ENCODE data around the gene PCSK2. TPM values are rescaled to one million over a fixed set of nuclear protein-coding genes. Genes with fewer than 3 reads are reported as not detected.

The PCSK2 gene
- total RNA-seq, 4 donors from 2014 or later: 0.64 to 4.1 (median 1.4) TPM; not detected in 1

GRCh38 chr20:17437251-17437650 is 210.4 kb downstream of the PCSK2 start:
- Histone ChIP-seq H3K27me3 (peaks cover 6% of the 10 kb centered on the region), H3K4me1 (no peaks in the 10 kb centered on the region), H3K4me3 (no peak overlapping the region), H3K27ac (no peak overlapping the region), H3K9me3 (no peaks in the 10 kb centered on the region), H3K36me3 (no peaks in the 10 kb centered on the region)
- WGBS, 2 donors (ENCODE audit: low coverage in 1 of 2): 67 to 83% methylated on average over 3 to 8 of the region's 8 CpGs
- DNase-seq: no peak
- in situ Hi-C loops (cut with MboI; ENCODE audit: low pct_ligation_motif_present in 1 of 4, low pct_unique_long_range_greater_than_20kb in 1 of 4, low sequenced_read_pairs in 3 of 4) (loop anchor here in 1 of 4 donors (5.0 kb wide), 1 partner anchor 630 kb away; no protein-coding TSS in a partner anchor), intact Hi-C loops (cut with DNase I; ENCODE audit: low total_unique reads) (no loop called here)
- TF ChIP-seq CTCF (IDR thresholded peaks at IDR 0.05) (no peak), POLR2A (IDR thresholded peaks at IDR 0.05) (no peak), POLR2AphosphoS5 (IDR thresholded peaks at IDR 0.05) (no peak), EP300 (IDR thresholded peaks at IDR 0.05; ENCODE audit: low read depth) (no peak)

GRCh38 chr20:17438436-17439039 is 211.7 kb downstream of the PCSK2 start:
- TF ChIP-seq EP300 (IDR thresholded peaks at IDR 0.05; ENCODE audit: low read depth) (no peak), CTCF (IDR thresholded peaks at IDR 0.05) (no peak), POLR2AphosphoS5 (IDR thresholded peaks at IDR 0.05) (no peak), POLR2A (IDR thresholded peaks at IDR 0.05) (no peak)
- WGBS, 2 donors (ENCODE audit: low coverage in 1 of 2): 84 to 85% methylated on average over 5 to 9 of the region's 9 CpGs
- no peak overlapping the region for H3K27ac ChIP-seq
- DNase-seq: no peak
- H3K4me1 ChIP-seq: no peaks in the 10 kb centered on the region
- intact Hi-C loops (cut with DNase I; ENCODE audit: low total_unique reads): no loop called here
- H3K9me3 ChIP-seq: no peaks in the 10 kb centered on the region
- H3K36me3 ChIP-seq: no peaks in the 10 kb centered on the region
- H3K27me3 ChIP-seq: no peaks in the 10 kb centered on the region
- in situ Hi-C loops (cut with MboI; ENCODE audit: low pct_ligation_motif_present in 1 of 4, low pct_unique_long_range_greater_than_20kb in 1 of 4, low sequenced_read_pairs in 3 of 4): loop anchor here in 1 of 4 donors (5.0 kb wide), 1 partner anchor 631 kb away; no protein-coding TSS in a partner anchor
- no peak overlapping the region for H3K4me3 ChIP-seq

- Histone ChIP-seq H3K9me3 (no peaks in the 10 kb centered on the region), H3K27ac (no peak overlapping the region), H3K4me3 (no peak overlapping the region), H3K27me3 (no peaks in the 10 kb centered on the region), H3K4me1 (no peaks in the 10 kb centered on the region), H3K36me3 (no peaks in the 10 kb centered on the region)
- WGBS, 2 donors (ENCODE audit: low coverage in 1 of 2): 62 to 76% methylated on average over 5 to 8 of the region's 8 CpGs
- in situ Hi-C loops (cut with MboI; ENCODE audit: low pct_ligation_motif_present in 1 of 4, low pct_unique_long_range_greater_than_20kb in 1 of 4, low sequenced_read_pairs in 3 of 4): loop anchor here in 1 of 4 donors (5.0 kb wide), 1 partner anchor 632 kb away; no protein-coding TSS in a partner anchor
- no peak for TF ChIP-seq POLR2AphosphoS5 (IDR thresholded peaks at IDR 0.05)
- TF ChIP-seq POLR2A (IDR thresholded peaks at IDR 0.05): no peak
- no peak for TF ChIP-seq CTCF (IDR thresholded peaks at IDR 0.05)
- TF ChIP-seq EP300 (IDR thresholded peaks at IDR 0.05; ENCODE audit: low read depth): no peak
- no peak for DNase-seq
- intact Hi-C loops (cut with DNase I; ENCODE audit: low total_unique reads): no loop called here
Measured at GRCh38 chr20:17439616-17440296, 212.9 kb downstream of the PCSK2 start.

DNA sequence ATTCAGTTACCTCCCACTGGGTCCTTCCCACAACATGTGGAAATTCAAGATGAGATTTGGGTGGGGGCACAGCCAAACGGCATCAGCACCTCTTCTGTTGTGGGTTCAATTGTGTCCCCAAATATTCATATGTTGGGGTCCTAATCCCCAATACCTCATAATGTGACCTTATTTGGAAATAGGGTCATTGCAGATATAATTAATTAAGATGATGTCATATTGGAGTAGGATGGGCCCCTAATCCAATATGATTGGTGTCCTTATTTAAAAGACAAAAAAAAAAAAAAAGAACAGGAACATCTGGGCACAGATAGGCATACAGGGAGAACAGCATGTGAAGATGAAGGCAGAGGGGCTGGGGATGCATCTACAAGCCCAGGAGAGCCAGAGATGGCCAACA is 214.9 kb downstream of the PCSK2 start:
- no peaks in the 10 kb centered on the region for H3K27me3 ChIP-seq
- TF ChIP-seq EP300 (IDR thresholded peaks at IDR 0.05; ENCODE audit: low read depth) (no peak), POLR2A (IDR thresholded peaks at IDR 0.05) (no peak), POLR2AphosphoS5 (IDR thresholded peaks at IDR 0.05) (no peak), CTCF (IDR thresholded peaks at IDR 0.05) (no peak)
- no peak overlapping the region for H3K27ac ChIP-seq
- H3K9me3 ChIP-seq: no peaks in the 10 kb centered on the region
- H3K4me1 ChIP-seq: no peaks in the 10 kb centered on the region
- H3K36me3 ChIP-seq: no peaks in the 10 kb centered on the region
- 90 to 100% methylated on average over 1 of the region's 1 CpG for WGBS, 2 donors (ENCODE audit: low coverage in 1 of 2)
- no peak overlapping the region for H3K4me3 ChIP-seq
- DNase-seq: no peak
- intact Hi-C loops (cut with DNase I; ENCODE audit: low total_unique reads) (no loop called here), in situ Hi-C loops (cut with MboI; ENCODE audit: low pct_ligation_motif_present in 1 of 4, low pct_unique_long_range_greater_than_20kb in 1 of 4, low sequenced_read_pairs in 3 of 4) (no loop called here)

Data from transverse colon (tissue), 4 donors.